ENCODE measurements around the gene RTN4RL1.
"Not testable (repeated sequence)": the region's sequence is repeated elsewhere in the genome, so short reads cannot be mapped to it uniquely, and the experiment has no call there.

RTN4RL1 gene

GRCh38 chr17:2016494-2016893 is 8.6 kb downstream of the RTN4RL1 start:
- H3K27ac ChIP-seq: no peak overlapping the region
- no peak for DNase-seq (ENCODE audit: low spot score)

DNA sequence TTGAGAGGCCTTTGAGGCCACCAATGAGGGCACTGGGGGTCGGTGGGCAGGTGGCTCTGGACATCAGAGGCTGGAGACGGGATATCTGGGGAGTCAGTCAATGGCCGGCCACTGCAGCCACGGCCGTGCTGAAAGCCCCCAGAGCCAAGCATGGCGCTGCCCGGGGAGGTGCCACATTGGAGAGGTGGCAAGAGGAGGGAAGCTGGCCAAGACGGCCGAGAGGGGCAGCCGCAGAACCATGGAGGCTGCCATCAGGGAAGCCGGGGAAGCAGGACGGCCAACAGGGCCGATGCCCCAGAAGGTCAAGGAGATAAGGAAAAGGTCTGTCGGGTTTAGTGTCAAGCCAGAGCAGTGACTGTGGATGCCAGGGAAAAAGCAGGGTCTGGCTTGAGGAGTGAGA is 9.8 kb downstream of the RTN4RL1 start:
- no peak for DNase-seq (ENCODE audit: low spot score)
- Histone ChIP-seq H3K27ac (no peak overlapping the region), H3K4me3 (no peak overlapping the region)
- no peak for TF ChIP-seq CTCF (IDR thresholded peaks at IDR 0.05)

More at GRCh38 chr17:2016494-2016893, 8.6 kb downstream of the RTN4RL1 start:
- no peak overlapping the region for H3K4me3 ChIP-seq
- TF ChIP-seq CTCF (IDR thresholded peaks at IDR 0.05): no peak

- peak overlapping the region in 1 of 2 donors; percentile 69 for H3K27ac ChIP-seq
- TF ChIP-seq CTCF (IDR thresholded peaks at IDR 0.05): no peak
- DNase-seq (ENCODE audit: low spot score): no peak
These were observed 11.2 kb downstream of the RTN4RL1 start for GRCh38 chr17:2013994-2014317.

DNA sequence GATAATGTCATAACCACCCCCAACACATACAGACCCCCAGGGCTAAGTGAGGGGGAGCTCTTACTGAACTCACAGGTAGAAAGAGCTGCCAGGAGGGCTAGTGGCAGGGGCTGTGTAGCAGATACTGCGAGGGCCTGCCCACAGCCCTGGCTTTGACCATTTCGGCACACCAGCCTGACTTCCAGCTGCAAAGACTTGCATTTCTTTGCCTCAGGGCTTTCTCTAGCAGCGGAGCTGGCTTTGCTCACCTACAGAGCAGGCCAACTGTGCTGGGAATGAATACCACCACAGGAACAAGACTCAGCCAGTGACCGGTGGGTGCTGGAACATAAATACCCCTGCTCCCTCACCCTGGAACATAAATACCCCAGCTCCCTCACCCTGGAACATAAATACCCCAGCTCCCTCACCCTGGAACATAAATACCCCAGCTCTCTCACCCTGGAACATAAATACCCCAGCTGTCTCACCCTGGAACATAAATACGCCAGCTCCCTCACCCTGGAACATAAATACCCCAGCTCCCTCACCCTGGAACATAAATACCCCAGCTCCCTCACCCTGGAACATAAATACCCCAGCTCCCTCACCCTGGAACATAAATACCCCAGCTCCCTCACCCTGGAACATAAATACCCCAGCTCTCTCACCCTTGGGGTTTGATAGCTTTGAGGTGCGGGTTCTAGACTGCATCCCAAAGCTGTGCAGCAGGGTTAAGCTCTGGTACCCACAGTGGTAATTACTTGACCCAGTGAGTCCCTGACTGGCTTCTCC is 11.7 kb downstream of the RTN4RL1 start:
- not testable (repeated sequence) for H3K4me3 ChIP-seq; DNase-seq (ENCODE audit: low spot score)
- peak overlapping the region; percentile 46 to 69 for H3K27ac ChIP-seq

More at GRCh38 chr17:2013994-2014317, 11.2 kb downstream of the RTN4RL1 start:
- H3K4me3 ChIP-seq: no peak overlapping the region

DNA sequence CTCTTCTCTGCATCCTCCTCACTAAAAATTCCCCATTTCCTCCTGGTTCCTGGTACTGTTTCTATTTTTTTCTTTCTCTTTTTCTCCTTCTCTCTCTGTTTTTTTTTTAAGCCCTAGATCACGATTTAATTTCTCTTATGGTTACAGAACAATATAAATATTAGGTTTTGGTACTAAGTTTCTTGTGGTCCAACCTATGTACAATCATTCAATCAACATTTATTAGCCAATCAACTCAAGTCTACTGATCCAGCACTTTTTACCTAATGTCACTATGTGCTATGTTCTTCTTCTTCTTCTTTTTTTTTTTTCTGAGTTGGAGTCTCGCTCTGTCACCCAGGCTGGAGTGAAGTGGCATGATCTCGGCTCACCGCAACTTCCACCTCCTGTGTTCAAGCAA is 12.6 kb downstream of the RTN4RL1 start:
- TF ChIP-seq CTCF (IDR thresholded peaks at IDR 0.05): no peak
- no peak for DNase-seq (ENCODE audit: low spot score)

DNA sequence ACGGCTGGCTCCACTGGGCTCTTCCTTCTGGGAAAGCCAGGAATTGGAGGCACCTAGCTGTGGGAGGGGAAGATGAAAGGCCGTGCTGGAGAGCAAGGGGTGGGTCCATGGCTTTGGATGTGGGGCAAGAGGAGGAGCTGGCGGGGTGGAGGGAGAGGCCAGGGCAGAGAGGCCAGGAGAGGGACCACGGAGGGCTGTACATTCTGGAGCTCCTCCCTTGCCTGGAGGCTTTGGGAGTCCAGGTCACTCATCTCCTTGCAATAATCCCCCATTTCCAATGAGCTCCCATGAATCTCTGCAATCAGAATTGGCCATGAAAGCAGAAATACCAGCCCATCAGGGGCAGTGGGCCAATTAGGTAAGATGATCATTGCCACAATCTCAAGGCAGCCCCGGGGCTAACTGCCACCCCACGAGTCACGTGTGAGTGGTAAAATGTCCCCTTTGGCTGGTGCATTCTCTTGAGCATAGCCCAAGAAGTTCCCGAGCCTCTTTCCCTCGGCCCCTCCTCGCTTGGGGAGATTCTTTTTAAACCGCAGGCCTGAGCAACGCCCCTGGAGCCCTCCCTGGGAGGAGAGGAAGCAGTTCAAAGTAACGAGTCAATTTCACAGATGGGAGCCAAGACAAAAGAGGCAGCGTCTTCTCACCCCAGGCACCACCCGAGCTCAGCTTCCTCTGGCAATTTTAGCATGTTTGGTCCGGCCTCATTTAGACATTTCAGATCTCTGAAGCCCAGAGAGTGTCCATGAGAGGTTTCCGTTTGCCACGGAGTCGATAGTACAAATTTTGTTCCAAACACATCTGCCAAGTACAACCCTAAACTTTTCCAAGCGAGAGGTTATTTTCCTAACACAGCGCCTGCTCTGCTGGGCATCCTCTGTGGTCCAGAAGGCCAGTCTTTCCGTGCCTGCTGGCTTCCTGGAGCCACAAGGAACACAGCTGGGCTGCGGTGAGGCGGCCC is 13.4 kb downstream of the RTN4RL1 start:
- TF ChIP-seq CTCF (IDR thresholded peaks at IDR 0.05): no peak
- Histone ChIP-seq H3K4me3 (peak overlapping the region; percentile 60), H3K27ac (peak overlapping the region; percentile 78 to 83)
- DNase-seq (ENCODE audit: low spot score): no peak

More for the DNA sequence above, 12.6 kb downstream of the RTN4RL1 start:
- Histone ChIP-seq H3K4me3 (peak overlapping the region; percentile 60), H3K27ac (peak overlapping the region; percentile 78 to 83)

DNA sequence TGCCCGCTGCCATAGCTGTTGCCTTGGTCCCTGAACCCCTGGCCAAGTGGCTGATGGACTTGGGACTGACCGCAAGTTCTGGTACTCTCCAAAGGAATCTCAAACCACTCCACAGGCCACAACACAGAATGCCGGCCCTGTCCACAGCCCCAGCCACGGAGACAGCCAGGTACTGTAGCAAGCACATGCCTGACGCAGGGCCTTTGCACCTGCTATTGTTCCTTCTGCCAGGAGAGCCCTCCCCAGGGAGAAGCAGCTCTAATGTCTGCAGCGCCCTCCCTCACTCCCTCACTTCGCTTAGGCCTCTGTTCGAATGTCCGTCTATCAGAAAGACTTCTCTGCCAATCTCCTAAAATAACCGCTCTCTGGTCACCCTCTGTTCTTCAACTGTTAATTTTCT is 15.4 kb downstream of the RTN4RL1 start:
- Histone ChIP-seq H3K4me3 (no peak overlapping the region), H3K27ac (no peak overlapping the region)
- no peak for TF ChIP-seq CTCF (IDR thresholded peaks at IDR 0.05)
- no peak for DNase-seq (ENCODE audit: low spot score)

Measured in coronary artery (tissue), 2 donors.